HFF-Myc (cell line): Measurements from ENCODE around the gene MFSD2A.

ENCODE experiments used
- DNase-seq: peaks from one replicate; pipeline ENCODE4 v3.0.0-alpha.2; 2011; ENCODE audit warnings: low read depth; ENCODE audit errors: extremely low read depth
- H3K4me3 ChIP-seq: replicated peaks from 2 replicates; pipeline ENCODE4 v1.5.1; 2011; ENCODE audit warnings: low read depth, mild to moderate bottlenecking, control low read depth, low read length
- CTCF ChIP-seq: IDR thresholded peaks from 2 replicates; pipeline ENCODE4 v1.5.1; 2012; ENCODE audit warnings: mild to moderate bottlenecking, low read depth, low read length, control low read depth; ENCODE audit errors: missing control alignments

MFSD2A gene

GRCh38 chr1:39951926-39952325 is 3.0 kb upstream of the MFSD2A start:
- no peak for DNase-seq
- no peak for TF ChIP-seq CTCF

GRCh38 chr1:39952359-39953110 is 2.4 kb upstream of the MFSD2A start:
- DNase-seq: no peak
- TF ChIP-seq CTCF: no peak
- H3K4me3 ChIP-seq: no peak overlapping the region

More at GRCh38 chr1:39951926-39952325, 3.0 kb upstream of the MFSD2A start:
- H3K4me3 ChIP-seq: no peak overlapping the region

GRCh38 chr1:39954324-39954869 is 548 bp upstream of the MFSD2A start:
- TF ChIP-seq CTCF: no peak
- no peak for DNase-seq
- peak overlapping the region; percentile 73 for H3K4me3 ChIP-seq

GRCh38 chr1:39955547-39956539 is 898 bp downstream of the MFSD2A start:
- no peak for DNase-seq
- TF ChIP-seq CTCF: no peak
- H3K4me3 ChIP-seq: peak overlapping the region; percentile 73

GRCh38 chr1:39957299-39958015 is 2.5 kb downstream of the MFSD2A start:
- no peak overlapping the region for H3K4me3 ChIP-seq
- no peak for DNase-seq
- TF ChIP-seq CTCF: no peak
